ENCODE results near the gene ZNF614. TPM values are rescaled to one million over a fixed set of nuclear protein-coding genes. Genes with fewer than 3 reads are reported as not detected.

The ZNF614 gene
- total RNA-seq, 1 donor from 2014 or later, result 7.1 TPM

Other genes starting within 250 kb of the ZNF614 start
- not detected for gene FPR3, start 233.2 kb downstream of the ZNF614 start, total RNA-seq (ENCODE audit: unreplicated experiment)
- 14.3 TPM for gene ZNF577, start 140.4 kb downstream of the ZNF614 start, total RNA-seq (ENCODE audit: unreplicated experiment)
- 19.2 TPM for gene ZNF649, start 123.4 kb downstream of the ZNF614 start, total RNA-seq (ENCODE audit: unreplicated experiment)
- 11.1 TPM for gene ZNF613, start 100.9 kb downstream of the ZNF614 start, total RNA-seq (ENCODE audit: unreplicated experiment)
- gene ZNF350, start 41.5 kb downstream of the ZNF614 start, total RNA-seq (ENCODE audit: unreplicated experiment), result 9.7 TPM
- 12.3 TPM for gene ZNF615, start 20.2 kb downstream of the ZNF614 start, total RNA-seq (ENCODE audit: unreplicated experiment)
- 12.8 TPM for gene ZNF432, start 20.5 kb upstream of the ZNF614 start, total RNA-seq (ENCODE audit: unreplicated experiment)
- gene ZNF841, start 67.4 kb upstream of the ZNF614 start, total RNA-seq (ENCODE audit: unreplicated experiment), result 25.4 TPM
- gene ZNF616, start 111.6 kb upstream of the ZNF614 start, total RNA-seq (ENCODE audit: unreplicated experiment), result 22.5 TPM
- 29.7 TPM for gene ZNF836, start 143.2 kb upstream of the ZNF614 start, total RNA-seq (ENCODE audit: unreplicated experiment)
- 311 TPM for gene PPP2R1A, start 161.7 kb upstream of the ZNF614 start, total RNA-seq (ENCODE audit: unreplicated experiment)
- 29.9 TPM for gene ZNF766, start 241.2 kb upstream of the ZNF614 start, total RNA-seq (ENCODE audit: unreplicated experiment)

Measured in glutamatergic neuron (in vitro differentiated cells).